Astrocyte (in vitro differentiated cells and primary cell): ENCODE measurements around the gene RCOR3.
"Not testable (repeated sequence)": the region's sequence is repeated elsewhere in the genome, so short reads cannot be mapped to it uniquely, and the experiment has no call there.

Experiments used
- EZH2 ChIP-seq: IDR thresholded peaks from 2 replicates; pipeline ENCODE4 v1.6.1; 2012; ENCODE audit warnings: mild to moderate bottlenecking, low read length, inconsistent platforms; ENCODE audit not compliant: insufficient read depth
- TF ChIP-seq, protein P1 (sequence below): IDR thresholded peaks from 2 replicates; pipeline ENCODE4 v1.5.1; 2011; ENCODE audit warnings: low read depth, mild to moderate bottlenecking, inconsistent platforms, low read length, moderate library complexity; ENCODE audit not compliant: insufficient read depth

GRCh38 chr1:211240567-211240966, 18.6 kb upstream of the RCOR3 start:
- TF ChIP-seq, protein P1, sequence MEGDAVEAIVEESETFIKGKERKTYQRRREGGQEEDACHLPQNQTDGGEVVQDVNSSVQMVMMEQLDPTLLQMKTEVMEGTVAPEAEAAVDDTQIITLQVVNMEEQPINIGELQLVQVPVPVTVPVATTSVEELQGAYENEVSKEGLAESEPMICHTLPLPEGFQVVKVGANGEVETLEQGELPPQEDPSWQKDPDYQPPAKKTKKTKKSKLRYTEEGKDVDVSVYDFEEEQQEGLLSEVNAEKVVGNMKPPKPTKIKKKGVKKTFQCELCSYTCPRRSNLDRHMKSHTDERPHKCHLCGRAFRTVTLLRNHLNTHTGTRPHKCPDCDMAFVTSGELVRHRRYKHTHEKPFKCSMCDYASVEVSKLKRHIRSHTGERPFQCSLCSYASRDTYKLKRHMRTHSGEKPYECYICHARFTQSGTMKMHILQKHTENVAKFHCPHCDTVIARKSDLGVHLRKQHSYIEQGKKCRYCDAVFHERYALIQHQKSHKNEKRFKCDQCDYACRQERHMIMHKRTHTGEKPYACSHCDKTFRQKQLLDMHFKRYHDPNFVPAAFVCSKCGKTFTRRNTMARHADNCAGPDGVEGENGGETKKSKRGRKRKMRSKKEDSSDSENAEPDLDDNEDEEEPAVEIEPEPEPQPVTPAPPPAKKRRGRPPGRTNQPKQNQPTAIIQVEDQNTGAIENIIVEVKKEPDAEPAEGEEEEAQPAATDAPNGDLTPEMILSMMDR, result not testable (repeated sequence)
- TF ChIP-seq EZH2, result not testable (repeated sequence)
